Mucosa of descending colon (tissue), 3 donors: ENCODE data around the gene CTBP2. TPM values are rescaled to one million over a fixed set of nuclear protein-coding genes. Genes with fewer than 3 reads are reported as not detected.

Experiments
- ATAC-seq: fragments of 200-7000 bp; cut with Tn5 transposase; one replicate; pipeline ENCODE4 v1.9.1; 2020; ENCODE audit warnings: mild to moderate bottlenecking, moderate library complexity
- DNase-seq, 3 donors: peaks; one replicate each; pipeline ENCODE4 v3.0.0-alpha.2; 2020
- H3K36me3 ChIP-seq: fragments of 200-600 bp; one replicate; pipeline ENCODE4 v1.8.0; 2021; ENCODE audit warnings: low read depth, mild to moderate bottlenecking
- H3K4me1 ChIP-seq: fragments of 200-600 bp; one replicate; pipeline ENCODE4 v1.8.0; 2021; ENCODE audit warnings: low read depth, mild to moderate bottlenecking
- H3K4me3 ChIP-seq: fragments of 200-600 bp; one replicate; pipeline ENCODE4 v1.8.0; 2021; ENCODE audit warnings: mild to moderate bottlenecking
- H3K9me3 ChIP-seq: fragments of 200-600 bp; one replicate; pipeline ENCODE4 v1.8.0; 2021; ENCODE audit warnings: mild to moderate bottlenecking
- CTCF ChIP-seq: fragments of 200-600 bp; IDR thresholded peaks from one replicate; pipeline ENCODE4 v1.8.0; 2022; ENCODE audit warnings: antibody characterized with exemption, mild to moderate bottlenecking
- intact Hi-C, 2 donors: fragments of 100-400 bp; cut with DNase I in 1 of 2; cut with micrococcal nuclease in 1 of 2; formaldehyde crosslinking; loops; one replicate each; pipeline versions ENCODE4 v1.11.0 to v1.11.1; 2022; cut with DNase I, micrococcal nuclease
- total RNA-seq, 3 donors: library from RNA; stranded (reverse); fragmentation: NEBNext Ultra II Directional in 2 of 3; extraction: Animal tissue kit (Norgen Biotek cat#: 25700) in 2 of 3; gene quantifications; one replicate each; pipeline versions ENCODE4 v1.2.1 to v1.2.4, GENCODE V29; 2021 to 2023
- donor health status: DM: no; HTN: no; CAD: no; lungs with moderate emphysema.
- donor health status: DM: no; HTN: no; CAD: no.
- donor health status: DM: no; HTN: yes; CAD: no.

The CTBP2 gene
- total RNA-seq, 3 donors from 2014 or later: 109 to 137 (median 121) TPM

- intact Hi-C loops: no loop called here
- Histone ChIP-seq H3K4me3 (no peak overlapping the region), H3K4me1 (no peaks in the 10 kb centered on the region), H3K9me3 (no peaks in the 10 kb centered on the region), H3K36me3 (no peaks in the 10 kb centered on the region)
- ATAC-seq: no peak
- DNase-seq: no peak
- no peak for TF ChIP-seq CTCF
These were observed 65.1 kb downstream of the CTBP2 start for GRCh38 chr10:125095228-125095627.

GRCh38 chr10:125094806-125095205 is 65.6 kb downstream of the CTBP2 start:
- ATAC-seq: no peak
- Histone ChIP-seq H3K4me3 (no peak overlapping the region), H3K4me1 (no peaks in the 10 kb centered on the region), H3K36me3 (no peaks in the 10 kb centered on the region), H3K9me3 (no peaks in the 10 kb centered on the region)
- no peak for TF ChIP-seq CTCF
- intact Hi-C loops: no loop called here
- DNase-seq: no peak

GRCh38 chr10:125093974-125094705 is 66.2 kb downstream of the CTBP2 start:
- TF ChIP-seq CTCF: no peak
- ATAC-seq: no peak
- Histone ChIP-seq H3K4me3 (no peak overlapping the region), H3K9me3 (no peaks in the 10 kb centered on the region), H3K36me3 (no peaks in the 10 kb centered on the region), H3K4me1 (no peaks in the 10 kb centered on the region)
- no peak for DNase-seq
- intact Hi-C loops: no loop called here

- no peak for TF ChIP-seq CTCF
- intact Hi-C loops: no loop called here
- H3K9me3 ChIP-seq: no peaks in the 10 kb centered on the region
- ATAC-seq (peak; percentile 27), DNase-seq (no peak)
- H3K4me1 ChIP-seq: no peaks in the 10 kb centered on the region
- H3K4me3 ChIP-seq: no peak overlapping the region
- no peaks in the 10 kb centered on the region for H3K36me3 ChIP-seq
These were observed 67.0 kb downstream of the CTBP2 start for GRCh38 chr10:125093199-125093973.

GRCh38 chr10:125092564-125093031 is 67.8 kb downstream of the CTBP2 start:
- no peak for TF ChIP-seq CTCF
- intact Hi-C loops: no loop called here
- DNase-seq: no peak
- Histone ChIP-seq H3K9me3 (no peaks in the 10 kb centered on the region), H3K36me3 (no peaks in the 10 kb centered on the region), H3K4me3 (no peak overlapping the region), H3K4me1 (no peaks in the 10 kb centered on the region)
- ATAC-seq: no peak
